ENCODE results near the gene RIMS4.

GRCh38 chr20:44781118-44781517 is 29.2 kb downstream of the RIMS4 start:
- TF ChIP-seq CTCF (IDR thresholded peaks at IDR 0.05) (no peak), EZH2 (IDR thresholded peaks at IDR 0.05; ENCODE audit: borderline replicate concordance, insufficient read depth, low read depth, low read length, poor library complexity, severe bottlenecking) (no peak)

All from B cell (primary cell).